Measurements from ENCODE around the gene CCR4. TPM values are rescaled to one million over a fixed set of nuclear protein-coding genes. Genes with fewer than 3 reads are reported as not detected.
"Not testable (repeated sequence)": the region's sequence is repeated elsewhere in the genome, so short reads cannot be mapped to it uniquely, and the experiment has no call there.

The CCR4 gene
- total RNA-seq, 1 donor from 2014 or later, result 0.49 TPM

GRCh38 chr3:32973982-32974381, 22.5 kb downstream of the CCR4 start:
- Histone ChIP-seq H3K9me3 (no peaks in the 10 kb centered on the region), H3K4me1 (no peaks in the 10 kb centered on the region), H3K36me3 (no peaks in the 10 kb centered on the region), H3K27me3 (no peaks in the 10 kb centered on the region), H3K4me3 (no peak overlapping the region), H3K27ac (no peak overlapping the region)
- intact Hi-C loops (cut with DNase I), result no loop called here
- DNase-seq (ENCODE audit: extremely low spot score in 2 of 2), result no peak
- TF ChIP-seq POLR2A (IDR thresholded peaks at IDR 0.05), result no peak
- no peak for TF ChIP-seq POLR2AphosphoS5 (IDR thresholded peaks at IDR 0.05; ENCODE audit: insufficient read depth in 1 of 2, low read depth in 1 of 2)
- no peak for TF ChIP-seq CTCF (IDR thresholded peaks at IDR 0.05)

- DNase-seq (ENCODE audit: extremely low spot score in 2 of 2), result no peak
- Histone ChIP-seq H3K9me3 (no peaks in the 10 kb centered on the region), H3K4me3 (no peak overlapping the region), H3K27ac (no peak overlapping the region), H3K27me3 (no peaks in the 10 kb centered on the region), H3K36me3 (no peaks in the 10 kb centered on the region), H3K4me1 (no peaks in the 10 kb centered on the region)
- TF ChIP-seq POLR2AphosphoS5 (IDR thresholded peaks at IDR 0.05; ENCODE audit: insufficient read depth in 1 of 2, low read depth in 1 of 2) (no peak), CTCF (IDR thresholded peaks at IDR 0.05) (no peak), POLR2A (IDR thresholded peaks at IDR 0.05) (no peak)
- intact Hi-C loops (cut with DNase I), result no loop called here
Observed at GRCh38 chr3:32975891-32976595, 24.6 kb downstream of the CCR4 start.

- Histone ChIP-seq H3K27me3 (no peaks in the 10 kb centered on the region), H3K36me3 (no peaks in the 10 kb centered on the region), H3K9me3 (no peaks in the 10 kb centered on the region), H3K4me1 (no peaks in the 10 kb centered on the region), H3K4me3 (no peak overlapping the region), H3K27ac (no peak overlapping the region)
- intact Hi-C loops (cut with DNase I), result no loop called here
- TF ChIP-seq POLR2AphosphoS5 (IDR thresholded peaks at IDR 0.05; ENCODE audit: insufficient read depth in 1 of 2, low read depth in 1 of 2), result no peak
- TF ChIP-seq CTCF (IDR thresholded peaks at IDR 0.05), result no peak
- TF ChIP-seq POLR2A (IDR thresholded peaks at IDR 0.05), result no peak
- DNase-seq (ENCODE audit: extremely low spot score in 2 of 2), result no peak
Observed at GRCh38 chr3:32977861-32978260, 26.4 kb downstream of the CCR4 start.

- Histone ChIP-seq H3K27ac (no peak overlapping the region), H3K36me3 (no peaks in the 10 kb centered on the region), H3K27me3 (no peaks in the 10 kb centered on the region), H3K9me3 (no peaks in the 10 kb centered on the region), H3K4me1 (no peaks in the 10 kb centered on the region), H3K4me3 (no peak overlapping the region)
- intact Hi-C loops (cut with DNase I), result no loop called here
- TF ChIP-seq CTCF (IDR thresholded peaks at IDR 0.05), result no peak
- no peak for TF ChIP-seq POLR2AphosphoS5 (IDR thresholded peaks at IDR 0.05; ENCODE audit: insufficient read depth in 1 of 2, low read depth in 1 of 2)
- TF ChIP-seq POLR2A (IDR thresholded peaks at IDR 0.05), result no peak
- no peak for DNase-seq (ENCODE audit: extremely low spot score in 2 of 2)
Observed at GRCh38 chr3:32978331-32978730, 26.9 kb downstream of the CCR4 start.

GRCh38 chr3:32983124-32983523, 31.7 kb downstream of the CCR4 start:
- no peaks in the 10 kb centered on the region for H3K36me3 ChIP-seq
- no peaks in the 10 kb centered on the region for H3K4me1 ChIP-seq
- DNase-seq (ENCODE audit: extremely low spot score in 2 of 2), result no peak
- intact Hi-C loops (cut with DNase I), result no loop called here
- H3K4me3 ChIP-seq, result no peak overlapping the region
- H3K9me3 ChIP-seq, result no peaks in the 10 kb centered on the region
- TF ChIP-seq CTCF (IDR thresholded peaks at IDR 0.05) (no peak), POLR2AphosphoS5 (IDR thresholded peaks at IDR 0.05; ENCODE audit: insufficient read depth in 1 of 2, low read depth in 1 of 2) (no peak), POLR2A (IDR thresholded peaks at IDR 0.05) (no peak)
- no peak overlapping the region for H3K27ac ChIP-seq
- no peaks in the 10 kb centered on the region for H3K27me3 ChIP-seq

- intact Hi-C loops (cut with DNase I); H3K4me3 ChIP-seq; H3K4me1 ChIP-seq; H3K27me3 ChIP-seq; DNase-seq (ENCODE audit: extremely low spot score in 2 of 2); H3K36me3 ChIP-seq; H3K27ac ChIP-seq; H3K9me3 ChIP-seq: not testable (repeated sequence)
Observed at GRCh38 chr3:32984918-32985317, 33.5 kb downstream of the CCR4 start.
